ENCODE results near the gene NTM.

NTM gene

GRCh38 chr11:131412061-131412460 lies 41.6 kb downstream of the NTM start:
- Histone ChIP-seq H3K27me3 (ENCODE audit: insufficient read depth, poor library complexity, severe bottlenecking) (no peaks in the 10 kb centered on the region), H3K4me3 (replicated peaks; ENCODE audit: insufficient read depth, low read length) (no peak overlapping the region), H3K27ac (replicated peaks) (no peak overlapping the region)
- no peak for DNase-seq (ENCODE audit: low read depth in 1 of 2, low spot score in 1 of 2)
- TF ChIP-seq POLR2AphosphoS5 (IDR thresholded peaks at IDR 0.05; ENCODE audit: low read depth) = no peak
- TF ChIP-seq SPI1 (IDR thresholded peaks at IDR 0.05; ENCODE audit: borderline replicate concordance, low read depth) = no peak
- no peak for TF ChIP-seq GABPA (IDR thresholded peaks at IDR 0.05; ENCODE audit: low read depth)
- no peak for TF ChIP-seq REST (IDR thresholded peaks at IDR 0.05; ENCODE audit: insufficient replicate concordance, low read depth)
- TF ChIP-seq CTCF (IDR thresholded peaks at IDR 0.05; ENCODE audit: insufficient read depth, low read length) = no peak

GRCh38 chr11:131413217-131413616 lies 42.8 kb downstream of the NTM start:
- TF ChIP-seq POLR2AphosphoS5 (IDR thresholded peaks at IDR 0.05; ENCODE audit: low read depth) (no peak), CTCF (IDR thresholded peaks at IDR 0.05; ENCODE audit: insufficient read depth, low read length) (no peak), SPI1 (IDR thresholded peaks at IDR 0.05; ENCODE audit: borderline replicate concordance, low read depth) (no peak), GABPA (IDR thresholded peaks at IDR 0.05; ENCODE audit: low read depth) (no peak), REST (IDR thresholded peaks at IDR 0.05; ENCODE audit: insufficient replicate concordance, low read depth) (no peak)
- no peak for DNase-seq (ENCODE audit: low read depth in 1 of 2, low spot score in 1 of 2)
- H3K27me3 ChIP-seq (ENCODE audit: insufficient read depth, poor library complexity, severe bottlenecking) = no peaks in the 10 kb centered on the region
- no peak overlapping the region for H3K4me3 ChIP-seq (replicated peaks; ENCODE audit: insufficient read depth, low read length)
- no peak overlapping the region for H3K27ac ChIP-seq (replicated peaks)

GRCh38 chr11:131418189-131418588 lies 47.8 kb downstream of the NTM start:
- Histone ChIP-seq H3K4me3 (replicated peaks; ENCODE audit: insufficient read depth, low read length) (no peak overlapping the region), H3K27ac (replicated peaks) (no peak overlapping the region), H3K27me3 (ENCODE audit: insufficient read depth, poor library complexity, severe bottlenecking) (no peaks in the 10 kb centered on the region)
- DNase-seq (ENCODE audit: low read depth in 1 of 2, low spot score in 1 of 2) = no peak
- no peak for TF ChIP-seq REST (IDR thresholded peaks at IDR 0.05; ENCODE audit: insufficient replicate concordance, low read depth)
- no peak for TF ChIP-seq POLR2AphosphoS5 (IDR thresholded peaks at IDR 0.05; ENCODE audit: low read depth)
- TF ChIP-seq GABPA (IDR thresholded peaks at IDR 0.05; ENCODE audit: low read depth) = no peak
- TF ChIP-seq CTCF (IDR thresholded peaks at IDR 0.05; ENCODE audit: insufficient read depth, low read length) = no peak
- TF ChIP-seq SPI1 (IDR thresholded peaks at IDR 0.05; ENCODE audit: borderline replicate concordance, low read depth) = no peak
